Left ventricle myocardium inferior (tissue), 1 donor: ENCODE data around the gene SLC5A10. TPM values are rescaled to one million over a fixed set of nuclear protein-coding genes. Genes with fewer than 3 reads are reported as not detected.
"Not testable (repeated sequence)": the region's sequence is repeated elsewhere in the genome, so short reads cannot be mapped to it uniquely, and the experiment has no call there.

ENCODE experiments used
- DNase-seq: peaks from one replicate; pipeline ENCODE4 v3.0.0-alpha.2; 2020
- H3K27ac ChIP-seq: fragments of 200-600 bp; replicated peaks from 2 replicates; pipeline ENCODE4 v1.8.0; 2021
- H3K27me3 ChIP-seq: fragments of 200-600 bp; 2 replicates; pipeline ENCODE4 v1.8.0; 2021; ENCODE audit warnings: low read depth
- H3K36me3 ChIP-seq: fragments of 200-600 bp; 2 replicates; pipeline ENCODE4 v1.8.0; 2021
- H3K4me1 ChIP-seq: fragments of 200-600 bp; 2 replicates; pipeline ENCODE4 v1.8.0; 2021
- H3K4me3 ChIP-seq: fragments of 200-600 bp; 2 replicates; pipeline ENCODE4 v1.8.0; 2021; ENCODE audit warnings: mild to moderate bottlenecking, moderate library complexity
- H3K9me3 ChIP-seq: fragments of 200-600 bp; replicated peaks from 2 replicates; pipeline ENCODE4 v1.8.0; 2021
- CTCF ChIP-seq: fragments of 200-600 bp; IDR thresholded peaks from 2 replicates; pipeline ENCODE4 v1.8.0; 2021; ENCODE audit warnings: antibody characterized with exemption, mild to moderate bottlenecking, borderline replicate concordance
- intact Hi-C: fragments of 100-400 bp; cut with micrococcal nuclease; formaldehyde crosslinking; loops from one replicate; pipeline ENCODE4 v1.11.0; 2022
- total RNA-seq: library from RNA; stranded (reverse); fragmentation: NEBNext Ultra II Directional; extraction: Animal tissue kit (Norgen Biotek cat#: 25700); gene quantifications from one replicate; pipeline ENCODE4 v1.2.1, GENCODE V29; 2021
- donor health status: DM: no; HTN: yes; CAD: no; lungs with severe emphysema.

Gene SLC5A10
- total RNA-seq, 1 donor from 2014 or later, result not detected

GRCh38 chr17:19019041-19019941, 67.3 kb downstream of the SLC5A10 start:
- no peaks in the 10 kb centered on the region for H3K4me1 ChIP-seq
- no peaks in the 10 kb centered on the region for H3K27me3 ChIP-seq
- no peak for TF ChIP-seq CTCF
- peak; percentile 16 for DNase-seq
- H3K4me3 ChIP-seq, result no peak overlapping the region
- H3K9me3 ChIP-seq, result no peaks in the 10 kb centered on the region
- no peaks in the 10 kb centered on the region for H3K36me3 ChIP-seq
- H3K27ac ChIP-seq, result no peak overlapping the region
- intact Hi-C loops, result no loop called here

- H3K36me3 ChIP-seq, result no peaks in the 10 kb centered on the region
- no peak overlapping the region for H3K27ac ChIP-seq
- no peaks in the 10 kb centered on the region for H3K9me3 ChIP-seq
- no peaks in the 10 kb centered on the region for H3K27me3 ChIP-seq
- intact Hi-C loops, result no loop called here
- DNase-seq, result peak; percentile 0
- no peak for TF ChIP-seq CTCF
- H3K4me1 ChIP-seq, result no peaks in the 10 kb centered on the region
- no peak overlapping the region for H3K4me3 ChIP-seq
Observed at GRCh38 chr17:19020016-19020415, 68.1 kb downstream of the SLC5A10 start.

GRCh38 chr17:19021011-19021621, 69.2 kb downstream of the SLC5A10 start:
- H3K4me3 ChIP-seq, H3K27ac ChIP-seq, H3K36me3 ChIP-seq, H3K27me3 ChIP-seq, intact Hi-C loops, H3K9me3 ChIP-seq, DNase-seq, H3K4me1 ChIP-seq: not testable (repeated sequence)

GRCh38 chr17:19021622-19022083, 69.7 kb downstream of the SLC5A10 start:
- intact Hi-C loops, result no loop called here
- no peaks in the 10 kb centered on the region for H3K9me3 ChIP-seq
- no peak for DNase-seq

GRCh38 chr17:19022128-19022527, 70.2 kb downstream of the SLC5A10 start:
- no peaks in the 10 kb centered on the region for H3K9me3 ChIP-seq

More at GRCh38 chr17:19021622-19022083, 69.7 kb downstream of the SLC5A10 start:
- no peaks in the 10 kb centered on the region for H3K27me3 ChIP-seq
- no peak for TF ChIP-seq CTCF
- H3K36me3 ChIP-seq, result no peaks in the 10 kb centered on the region
- H3K4me3 ChIP-seq, result no peak overlapping the region
- H3K4me1 ChIP-seq, result no peaks in the 10 kb centered on the region
- H3K27ac ChIP-seq, result no peak overlapping the region

More at GRCh38 chr17:19022128-19022527, 70.2 kb downstream of the SLC5A10 start:
- no peak for TF ChIP-seq CTCF
- no peaks in the 10 kb centered on the region for H3K27me3 ChIP-seq
- no peak overlapping the region for H3K4me3 ChIP-seq
- no peaks in the 10 kb centered on the region for H3K4me1 ChIP-seq
- no peak overlapping the region for H3K27ac ChIP-seq
- no peak for DNase-seq
- H3K36me3 ChIP-seq, result no peaks in the 10 kb centered on the region
- intact Hi-C loops, result no loop called here
